HG03439 (cell line): ENCODE measurements around the gene DOLPP1.

Source experiments
- ATAC-seq: cut with Tn5 transposase; IDR thresholded peaks from one replicate; pipeline ENCODE4 v1.9.1; 2021; ENCODE audit warnings: mild to moderate bottlenecking, moderate library complexity; ENCODE audit not compliant: unreplicated experiment

The DOLPP1 gene

DNA sequence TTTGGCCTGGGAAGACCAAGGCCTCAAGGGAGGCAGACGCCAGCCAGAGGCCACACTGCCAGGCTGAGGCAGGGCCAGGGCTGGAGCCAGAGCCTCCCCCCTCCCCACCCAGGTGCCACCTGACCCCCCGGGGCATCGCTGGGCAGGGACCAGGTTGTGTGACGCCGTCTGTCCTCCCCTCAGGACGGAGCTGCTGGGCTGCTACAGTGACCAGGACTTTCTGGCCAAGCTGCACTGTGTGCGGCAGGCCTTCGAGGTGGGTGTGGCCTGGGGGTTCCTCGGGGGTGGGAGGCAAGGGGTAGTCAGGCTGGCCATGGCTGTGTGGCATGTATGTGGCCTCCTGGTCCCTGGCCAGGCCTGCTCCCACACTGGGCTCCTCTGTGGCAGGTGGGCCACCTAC is 17.9 kb upstream of the DOLPP1 start:
- ATAC-seq = no peak

DNA sequence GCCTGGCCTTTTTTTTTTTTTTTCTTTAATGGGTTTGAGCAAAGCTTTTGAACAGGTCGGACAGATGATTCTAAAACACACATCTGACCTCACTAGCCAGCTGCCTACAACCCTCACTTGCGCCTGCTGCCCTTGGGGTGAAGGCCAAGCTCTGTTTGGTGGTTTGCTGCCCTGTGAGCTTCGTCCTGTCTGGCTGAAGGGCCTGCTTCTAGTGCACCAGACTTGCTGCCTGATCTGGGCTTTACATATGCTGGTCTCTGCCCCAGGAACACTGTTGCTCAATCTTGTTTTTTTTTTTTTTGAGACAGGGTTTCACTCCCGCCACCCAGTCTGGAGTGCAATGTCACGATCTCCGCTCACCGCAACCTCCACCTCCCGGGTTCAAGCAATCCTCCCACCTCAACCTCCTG is 16.4 kb upstream of the DOLPP1 start:
- no peak for ATAC-seq

DNA sequence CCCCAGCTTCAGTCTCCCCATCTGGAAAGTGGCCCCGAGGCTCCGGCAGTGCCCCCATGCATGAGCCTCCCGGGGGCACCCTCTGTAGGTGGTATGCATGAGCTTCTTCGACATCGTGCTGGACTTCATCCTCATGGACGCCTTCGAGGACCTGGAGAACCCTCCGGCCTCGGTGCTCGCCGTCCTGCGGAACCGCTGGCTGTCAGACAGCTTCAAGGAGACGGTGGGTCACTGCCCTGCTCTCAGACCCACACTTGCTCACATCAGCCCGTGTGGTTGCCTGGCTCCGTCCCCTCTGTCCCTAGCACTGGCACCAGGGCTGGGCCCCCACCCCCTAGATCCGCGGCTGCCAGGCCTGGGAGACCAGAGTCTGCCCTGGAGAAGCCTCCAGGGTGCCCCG is 12.8 kb upstream of the DOLPP1 start:
- ATAC-seq = no peak

DNA sequence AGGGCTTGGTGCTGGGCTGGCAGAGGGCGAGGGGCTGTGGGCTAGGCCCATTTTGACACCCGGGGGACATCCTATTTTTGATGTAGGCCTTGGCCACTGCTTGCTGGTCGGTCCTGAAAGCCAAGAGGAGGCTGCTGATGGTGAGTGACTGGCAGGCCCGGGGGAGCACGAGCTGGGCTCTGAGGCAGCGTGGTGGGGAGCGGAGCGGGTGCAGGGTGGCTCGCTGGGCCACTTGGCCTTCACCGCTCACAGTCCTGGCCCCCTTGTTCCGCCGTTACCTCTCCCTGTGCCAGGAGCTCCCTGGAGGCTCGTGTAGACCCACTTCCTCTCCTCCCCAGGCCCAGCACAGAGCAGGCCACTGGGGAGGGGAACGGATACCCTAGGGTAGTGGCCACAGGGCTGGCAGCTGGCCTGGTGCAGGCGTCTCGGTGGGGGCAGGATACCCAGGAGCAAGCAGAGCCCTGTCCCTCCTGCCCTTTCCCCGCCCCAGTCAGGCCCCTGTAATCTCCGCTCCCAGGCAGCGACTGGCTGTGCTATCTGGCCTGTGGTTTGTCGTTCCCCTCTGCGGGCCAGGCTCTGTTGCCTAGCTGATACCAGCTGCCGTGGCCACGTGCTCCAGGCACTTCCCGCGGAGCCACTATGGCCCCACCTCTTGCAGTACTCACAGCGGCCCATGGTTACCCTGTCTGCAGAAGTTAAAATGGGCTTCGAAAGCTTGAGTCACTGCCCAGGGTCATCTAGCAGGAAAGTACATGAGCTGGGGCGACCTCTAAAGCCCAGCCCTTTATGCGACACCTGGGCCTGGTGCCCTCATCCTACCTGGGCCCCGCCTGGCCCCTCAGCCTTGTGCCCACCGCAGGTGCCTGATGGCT is 11.7 kb upstream of the DOLPP1 start:
- ATAC-seq = no peak

DNA sequence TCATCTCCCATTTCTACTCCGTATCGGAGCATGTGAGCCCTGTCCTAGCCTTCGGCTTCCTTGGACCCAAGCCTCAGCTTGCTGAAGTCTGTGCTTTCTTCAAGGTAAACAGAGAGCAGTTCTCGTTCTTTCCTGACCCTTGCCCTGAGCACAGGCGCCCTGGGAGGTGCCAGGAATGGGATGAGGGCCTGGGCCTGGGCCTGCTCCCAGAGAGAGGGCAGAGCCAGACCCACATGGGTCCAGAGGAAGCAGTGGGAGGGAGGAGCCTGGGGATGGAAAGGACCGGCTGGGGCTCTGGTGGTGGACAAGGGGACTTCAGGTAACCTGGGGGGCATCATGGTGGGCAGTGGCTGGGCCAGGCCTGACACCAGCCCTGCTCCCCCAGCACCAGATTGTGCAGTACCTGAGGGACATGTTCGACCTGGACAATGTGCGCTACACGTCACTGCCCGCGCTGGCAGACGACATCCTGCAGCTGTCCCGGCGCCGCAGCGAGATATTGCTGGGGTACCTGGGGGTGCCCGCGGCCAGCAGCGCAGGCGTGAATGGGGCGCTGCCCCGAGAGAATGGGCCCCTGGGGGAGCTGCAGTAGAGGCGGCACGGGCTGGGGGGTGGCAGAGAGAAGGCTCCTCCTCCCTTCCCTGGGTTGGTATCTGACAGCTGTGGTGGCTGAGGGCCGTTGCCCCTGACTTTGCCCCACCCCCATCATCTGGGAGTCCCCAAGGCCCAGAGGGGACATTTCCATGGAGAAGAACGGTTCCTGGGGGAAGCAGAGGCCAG is 10.9 kb upstream of the DOLPP1 start:
- no peak for ATAC-seq

DNA sequence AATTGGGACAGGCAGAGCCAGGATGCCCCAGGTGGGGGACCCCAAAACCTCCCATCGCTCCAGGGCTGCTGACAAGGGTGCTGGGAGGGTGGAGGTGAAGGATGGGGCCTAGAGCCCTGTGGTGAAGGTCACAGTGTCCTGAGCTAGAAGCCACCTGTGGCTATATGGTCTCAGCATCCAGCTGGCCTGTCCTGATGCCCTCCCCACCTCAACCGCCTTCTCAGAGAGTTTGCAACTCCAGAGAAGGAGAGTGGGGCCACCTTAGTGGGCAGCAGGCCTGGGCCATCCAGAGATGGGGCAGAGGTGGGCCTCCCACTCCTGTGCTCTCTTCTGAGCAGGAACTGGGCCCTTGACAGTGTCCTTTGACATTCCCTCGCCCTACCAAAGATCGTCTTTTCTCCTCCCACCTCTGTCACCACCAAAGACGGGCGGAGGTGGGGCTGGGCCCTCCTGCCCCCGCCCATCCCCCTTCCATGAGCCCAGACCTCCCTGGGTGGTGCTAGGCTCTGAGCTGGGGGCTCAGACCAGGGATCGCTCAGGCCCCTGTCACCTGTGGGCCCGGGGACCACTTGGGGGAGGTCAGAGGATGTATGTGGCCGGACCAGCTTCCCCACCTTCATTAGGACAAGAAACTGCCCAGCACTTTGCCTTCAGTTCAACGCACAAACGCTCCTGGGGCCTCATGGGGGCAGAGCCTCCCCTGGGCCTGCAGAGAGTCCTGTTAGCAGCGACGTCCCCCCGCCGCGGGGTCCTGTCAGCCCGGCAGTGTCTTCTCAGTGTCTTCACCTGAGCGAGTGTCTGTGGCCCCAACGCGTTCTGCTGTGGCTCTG is 10.0 kb upstream of the DOLPP1 start:
- no peak for ATAC-seq

DNA sequence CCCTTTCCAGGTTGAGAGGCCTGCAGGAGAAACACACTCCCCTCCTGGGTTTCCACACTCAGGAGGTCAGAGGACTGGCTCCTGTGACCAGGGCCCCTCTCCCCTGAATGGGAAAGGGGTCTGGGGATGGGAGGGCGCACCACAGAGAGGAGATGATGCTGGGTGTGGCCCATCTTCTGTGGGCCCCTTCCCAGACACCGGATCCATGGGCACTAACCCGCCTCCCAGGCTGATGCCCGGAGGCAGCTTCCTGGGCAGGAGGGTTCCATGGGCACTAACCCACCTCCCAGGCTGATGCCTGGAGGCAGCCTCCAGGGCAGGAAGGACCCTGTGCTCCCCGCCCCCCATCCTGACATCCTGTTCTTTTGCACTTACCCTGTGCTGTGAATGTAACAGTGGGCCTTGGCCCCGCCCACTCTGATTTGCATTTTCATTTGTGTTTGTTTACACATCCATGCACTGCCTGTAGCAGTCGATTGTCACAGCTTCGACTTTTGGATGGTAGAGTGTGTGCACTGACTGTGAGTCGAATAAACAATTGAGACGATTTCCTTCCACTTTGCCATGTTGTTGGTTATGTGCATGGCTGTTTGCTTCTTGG is 9.3 kb upstream of the DOLPP1 start:
- no peak for ATAC-seq

DNA sequence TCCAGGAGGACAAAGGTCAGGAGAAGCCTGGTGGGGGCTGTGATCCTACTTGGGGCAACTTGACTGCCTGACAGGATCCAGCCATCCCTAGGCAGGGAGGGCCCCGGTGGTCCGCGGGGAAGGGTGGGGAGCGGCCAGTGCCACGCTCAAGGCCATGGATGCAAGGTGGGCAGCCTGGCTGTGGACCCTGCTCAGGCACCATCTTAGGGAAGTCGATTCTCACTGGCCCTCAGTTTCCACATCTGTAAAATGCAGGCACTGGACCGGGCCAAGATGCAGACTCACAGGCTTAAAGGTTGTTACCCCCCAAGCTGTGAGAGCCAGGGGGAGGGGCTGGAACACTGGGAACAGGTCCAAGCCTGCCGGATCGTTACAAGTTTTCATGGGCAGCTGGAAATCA is 8.7 kb upstream of the DOLPP1 start:
- ATAC-seq = no peak

DNA sequence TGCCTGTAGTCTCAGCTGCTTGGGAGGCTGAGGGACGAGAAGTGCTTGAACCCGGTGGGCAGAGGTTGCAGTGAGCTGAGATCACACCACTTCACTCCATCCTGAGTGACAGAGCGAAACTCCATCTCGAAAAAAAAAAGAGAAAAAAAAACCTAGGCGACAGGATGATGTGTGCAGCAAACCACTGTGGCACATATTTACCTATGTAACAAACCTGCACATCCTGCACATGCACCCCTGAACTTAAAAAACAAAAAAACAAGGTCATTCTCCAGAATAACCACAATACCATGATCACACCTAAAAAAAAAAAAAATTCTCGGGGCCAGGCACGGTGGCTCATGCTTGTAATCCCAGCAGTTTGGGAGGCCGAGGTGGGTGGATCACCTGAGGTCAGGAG is 7.5 kb upstream of the DOLPP1 start:
- no peak for ATAC-seq

DNA sequence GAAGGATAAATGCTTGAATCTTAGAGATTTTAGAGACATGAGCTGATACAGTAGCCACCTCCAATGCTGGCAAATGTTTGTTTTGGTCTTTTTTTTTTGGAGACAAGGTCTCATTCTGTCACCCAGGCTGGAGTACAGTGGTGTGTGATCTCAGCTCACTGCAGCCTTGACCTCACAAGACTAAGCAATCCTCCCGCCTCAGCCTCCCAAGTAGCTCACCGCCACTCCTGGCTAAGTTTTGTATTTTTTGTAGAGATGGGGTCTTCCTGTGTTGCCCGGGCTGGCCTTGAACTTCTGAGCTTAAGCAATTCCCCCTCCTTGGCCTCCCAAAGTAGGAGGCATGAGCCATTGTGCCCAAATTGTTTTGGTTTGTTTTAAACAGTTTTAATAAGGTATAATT is 6.8 kb upstream of the DOLPP1 start:
- no peak for ATAC-seq

DNA sequence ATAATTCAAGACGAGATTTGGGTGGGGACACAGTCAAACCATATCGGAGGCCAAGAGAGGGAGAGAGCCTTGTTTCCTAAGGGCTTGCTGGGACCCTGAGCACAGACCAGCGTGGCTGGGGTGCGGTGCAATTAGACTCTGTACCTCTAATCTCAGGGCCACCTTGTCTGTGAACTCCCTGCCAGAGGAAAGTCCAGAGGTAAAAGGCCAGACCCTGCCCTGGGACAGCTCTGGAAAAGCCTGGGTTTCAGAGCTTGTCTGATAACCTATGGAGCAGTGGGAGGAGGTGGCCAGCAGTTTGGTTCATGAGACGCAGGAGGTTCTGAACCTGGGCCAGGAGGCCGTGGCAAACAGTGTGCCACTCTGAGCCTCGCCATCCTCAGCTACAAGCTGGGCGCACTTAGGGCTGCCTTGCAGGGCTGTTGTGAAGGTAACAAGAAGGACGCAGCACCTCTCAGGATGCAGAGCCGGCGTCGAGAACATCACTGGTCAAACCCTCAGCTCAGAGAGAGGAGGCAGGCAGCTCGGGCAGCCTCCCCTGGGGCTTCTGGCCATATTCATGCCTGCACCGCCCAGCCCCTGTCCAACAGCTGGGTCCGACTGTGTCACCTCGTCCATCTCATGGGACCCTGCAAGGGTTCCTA is 4.8 kb upstream of the DOLPP1 start:
- ATAC-seq = no peak

DNA sequence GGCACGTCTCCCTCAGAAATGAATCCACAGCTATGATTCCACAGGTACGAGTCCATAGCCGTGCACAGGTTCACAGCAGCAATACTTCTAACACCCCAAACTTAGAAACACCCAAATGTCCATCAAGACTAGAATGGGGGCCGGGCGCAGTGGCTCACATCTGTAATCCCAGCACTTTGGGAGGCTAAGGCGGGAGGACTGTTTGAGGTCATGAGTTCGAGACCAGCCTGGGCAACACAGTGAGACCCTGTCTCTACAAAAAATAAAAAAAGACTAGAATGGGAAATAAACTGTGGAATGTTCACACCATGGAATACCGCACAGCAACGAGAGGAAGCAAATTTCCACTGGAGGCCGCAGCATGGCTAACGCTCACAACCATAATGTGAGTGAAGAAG is 4.3 kb upstream of the DOLPP1 start:
- ATAC-seq = no peak

DNA sequence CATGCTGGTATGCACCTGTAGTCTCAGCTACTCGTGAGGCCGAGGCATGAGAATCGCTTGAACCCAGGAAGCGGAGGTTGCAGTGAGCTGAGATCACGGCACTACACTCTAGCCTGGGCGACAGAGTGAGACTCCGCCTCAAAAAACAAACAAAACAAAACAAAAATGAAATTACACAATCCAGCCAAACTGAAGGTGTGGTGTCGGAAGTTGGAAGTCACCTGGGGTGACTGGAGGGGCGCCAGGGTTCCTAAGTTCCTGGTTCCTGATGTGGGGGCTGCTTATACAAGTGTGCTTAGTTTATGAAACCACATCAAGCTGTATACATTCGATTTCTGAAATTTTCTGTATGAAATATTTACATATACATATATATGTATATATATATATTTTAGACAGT is 3.7 kb upstream of the DOLPP1 start:
- ATAC-seq = no peak

DNA sequence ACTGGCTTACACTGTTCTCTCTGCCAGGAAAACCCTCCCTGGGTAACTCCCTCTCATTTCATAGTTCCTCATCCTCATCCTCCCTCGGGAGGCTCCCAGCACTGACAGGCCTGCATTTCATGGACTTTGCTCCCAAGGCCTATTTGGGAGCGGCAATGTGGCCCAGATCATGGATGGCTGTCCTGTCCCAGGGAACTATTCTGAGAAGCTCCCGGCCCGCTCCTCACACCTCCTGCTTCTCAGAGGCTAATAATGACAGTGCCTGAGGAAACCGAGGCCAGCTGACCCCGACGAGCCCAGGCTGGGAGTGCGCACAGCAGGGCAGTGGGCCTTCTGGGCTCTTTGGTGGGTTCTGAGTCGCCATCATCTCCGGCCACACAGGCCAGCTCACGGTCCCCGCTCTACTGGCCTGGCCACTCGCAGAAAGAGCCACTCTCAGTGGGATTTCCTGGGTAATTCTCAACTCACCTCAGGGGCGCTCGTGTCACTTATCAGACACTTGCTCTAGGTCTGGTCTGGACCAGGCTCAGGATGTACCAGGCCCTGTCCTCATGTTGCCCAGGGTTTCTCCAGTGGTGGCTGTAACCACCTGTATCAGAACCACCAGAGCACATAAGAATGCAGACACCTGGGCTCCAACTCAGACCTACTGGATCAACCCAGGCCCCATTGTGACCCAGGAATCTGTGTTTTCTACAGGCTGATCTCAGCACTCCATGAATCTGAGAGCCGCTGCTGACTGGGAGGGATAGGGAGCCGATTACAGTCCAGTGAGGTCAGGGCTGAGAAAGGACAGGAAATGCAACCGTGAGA is 2.0 kb upstream of the DOLPP1 start:
- ATAC-seq = no peak

DNA sequence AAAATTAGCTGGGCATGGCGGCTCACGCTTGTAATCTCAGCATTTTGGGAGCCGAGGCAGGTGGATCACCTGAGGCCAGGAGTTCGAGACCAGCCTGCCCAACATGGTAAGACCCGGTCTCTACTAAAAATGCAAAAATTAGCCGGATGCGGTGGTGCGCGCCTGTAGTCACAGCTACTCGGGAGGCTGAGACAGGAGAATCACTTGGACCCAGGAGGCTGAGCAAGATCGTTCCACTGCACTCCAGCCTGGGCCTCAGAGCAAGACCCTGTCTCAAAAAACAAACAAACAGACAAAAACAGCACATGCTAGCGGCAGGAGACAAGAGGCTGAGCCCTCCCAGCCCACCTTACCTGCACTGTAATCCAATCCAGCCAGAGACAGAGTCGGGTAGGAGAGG is 1.1 kb upstream of the DOLPP1 start:
- ATAC-seq = no peak

DNA sequence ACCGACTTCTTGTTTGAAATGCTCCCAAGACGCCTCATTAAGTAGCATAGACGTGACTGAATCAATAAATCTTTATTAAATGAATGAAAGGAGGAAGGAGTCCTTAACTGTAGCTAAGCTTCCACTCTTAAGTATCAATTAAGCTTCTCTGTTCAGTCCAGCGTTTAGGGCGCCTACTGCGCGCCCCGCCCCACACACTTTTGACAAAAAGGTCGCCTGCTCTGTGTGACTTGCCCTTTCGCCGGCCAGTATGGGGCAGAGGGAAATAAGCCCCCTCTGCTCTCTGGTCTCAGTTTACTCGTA is 662 bp upstream of the DOLPP1 start:
- ATAC-seq = no peak

DNA sequence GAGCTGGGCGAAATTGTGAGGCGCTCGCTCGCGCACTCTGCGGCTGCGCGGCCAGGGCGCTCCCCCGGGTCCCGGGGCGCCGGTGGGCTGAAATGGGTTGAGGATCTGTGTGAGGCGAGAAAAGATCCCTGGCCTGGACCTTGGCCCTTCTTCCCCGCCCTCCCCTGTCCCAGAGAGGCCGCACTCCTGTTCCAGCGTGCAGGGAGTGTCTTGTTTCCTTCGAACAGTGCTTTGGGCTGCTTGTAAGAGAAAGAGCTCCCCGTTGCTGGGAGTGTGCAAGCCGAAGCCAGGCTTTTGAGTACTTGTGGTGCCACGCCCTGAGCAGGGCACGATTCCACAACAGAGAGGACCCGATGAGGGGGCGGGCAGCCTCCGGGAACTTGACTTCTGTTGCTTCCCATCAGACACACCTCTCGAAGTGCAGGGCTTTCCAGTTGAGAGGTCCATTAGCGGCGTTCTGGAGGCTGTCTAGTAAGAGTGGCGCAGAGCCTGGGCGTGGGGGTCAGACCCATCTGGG is 535 bp downstream of the DOLPP1 start:
- ATAC-seq = no peak

DNA sequence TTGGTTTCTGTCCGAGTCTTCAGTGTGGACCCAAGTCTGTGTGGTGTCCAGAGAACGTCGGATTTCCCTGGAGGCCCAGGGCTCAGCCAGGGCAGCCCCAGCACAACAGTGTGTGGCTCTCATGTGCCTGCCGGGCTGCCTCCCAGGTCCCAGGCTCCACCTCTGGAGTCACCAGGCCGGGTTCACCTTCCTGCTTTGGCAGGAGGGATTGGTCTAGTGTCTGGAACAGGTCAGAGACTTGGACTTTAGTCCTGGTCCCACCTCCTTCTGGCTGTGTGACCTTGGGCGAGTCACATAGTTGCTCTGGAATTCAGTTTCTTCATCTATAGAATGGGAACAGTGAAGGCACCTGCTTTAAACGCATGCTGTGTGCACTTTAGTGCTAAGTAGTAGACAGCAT is 3.2 kb downstream of the DOLPP1 start:
- no peak for ATAC-seq

DNA sequence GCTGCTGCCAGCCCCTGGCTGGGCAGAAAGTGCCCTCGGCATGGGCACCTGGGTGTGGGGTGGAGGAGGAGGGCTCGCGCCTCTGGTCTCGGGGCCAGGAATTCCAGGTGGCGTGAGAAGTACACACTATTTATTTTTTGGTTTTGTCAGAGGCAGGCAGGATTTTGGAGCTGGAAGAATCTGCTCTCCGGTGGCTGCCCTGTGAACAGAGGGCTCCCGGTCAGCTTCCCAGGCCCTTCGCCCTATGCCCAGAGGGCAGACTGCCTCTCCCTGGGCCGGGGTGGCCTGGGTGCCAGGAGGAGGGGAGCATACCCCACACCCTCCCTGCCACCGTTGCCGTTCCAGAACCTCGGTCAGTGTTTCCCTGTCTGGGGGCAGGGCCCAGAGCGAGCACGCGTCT is 8.3 kb downstream of the DOLPP1 start:
- ATAC-seq = no peak
